ENCODE data around the gene PKDCC.

DNA sequence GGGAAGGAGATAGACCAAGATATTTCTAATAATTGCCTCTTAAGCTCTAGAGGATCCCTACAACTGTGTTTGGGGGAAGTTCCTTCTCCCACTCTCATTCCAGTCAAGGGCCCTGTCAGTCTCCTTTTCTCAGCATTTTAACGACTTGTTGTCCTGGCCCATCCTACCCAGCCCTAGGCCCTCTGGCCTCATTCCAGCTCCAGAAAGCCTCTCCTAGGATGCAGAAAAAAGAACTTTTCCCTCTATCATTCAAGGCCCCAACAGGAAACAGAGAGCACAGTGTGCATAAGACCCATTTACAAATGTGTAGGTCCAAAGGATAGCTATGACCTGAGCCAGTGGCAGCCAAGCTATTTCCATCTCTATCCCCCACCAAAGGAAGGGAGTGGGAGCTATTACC lies 14.0 kb downstream of the PKDCC start:
- TF ChIP-seq, protein P1, sequence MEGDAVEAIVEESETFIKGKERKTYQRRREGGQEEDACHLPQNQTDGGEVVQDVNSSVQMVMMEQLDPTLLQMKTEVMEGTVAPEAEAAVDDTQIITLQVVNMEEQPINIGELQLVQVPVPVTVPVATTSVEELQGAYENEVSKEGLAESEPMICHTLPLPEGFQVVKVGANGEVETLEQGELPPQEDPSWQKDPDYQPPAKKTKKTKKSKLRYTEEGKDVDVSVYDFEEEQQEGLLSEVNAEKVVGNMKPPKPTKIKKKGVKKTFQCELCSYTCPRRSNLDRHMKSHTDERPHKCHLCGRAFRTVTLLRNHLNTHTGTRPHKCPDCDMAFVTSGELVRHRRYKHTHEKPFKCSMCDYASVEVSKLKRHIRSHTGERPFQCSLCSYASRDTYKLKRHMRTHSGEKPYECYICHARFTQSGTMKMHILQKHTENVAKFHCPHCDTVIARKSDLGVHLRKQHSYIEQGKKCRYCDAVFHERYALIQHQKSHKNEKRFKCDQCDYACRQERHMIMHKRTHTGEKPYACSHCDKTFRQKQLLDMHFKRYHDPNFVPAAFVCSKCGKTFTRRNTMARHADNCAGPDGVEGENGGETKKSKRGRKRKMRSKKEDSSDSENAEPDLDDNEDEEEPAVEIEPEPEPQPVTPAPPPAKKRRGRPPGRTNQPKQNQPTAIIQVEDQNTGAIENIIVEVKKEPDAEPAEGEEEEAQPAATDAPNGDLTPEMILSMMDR (IDR thresholded peaks at IDR 0.05) = no peak
- no peak for TF ChIP-seq POLR2A (IDR thresholded peaks at IDR 0.05)

Data from right lobe of liver (tissue), 4 donors.